IPS-20b (cell line): ENCODE results near the gene SLC22A5.

Experiments
- H3K27ac ChIP-seq: one replicate; pipeline ENCODE4 v1.5.1; 2013; ENCODE audit warnings: low read length
- H3K27me3 ChIP-seq: 2 replicates; pipeline ENCODE4 v1.6.1; 2013; ENCODE audit warnings: mild to moderate bottlenecking, low read length, inconsistent platforms; ENCODE audit not compliant: insufficient read depth
- H3K36me3 ChIP-seq: 2 replicates; pipeline ENCODE4 v1.6.1; 2013; ENCODE audit warnings: low read depth, mild to moderate bottlenecking, inconsistent platforms, low read length, moderate library complexity; ENCODE audit not compliant: insufficient read depth
- H3K4me1 ChIP-seq: 2 replicates; pipeline ENCODE4 v1.6.1; 2013; ENCODE audit warnings: mild to moderate bottlenecking, control low read depth, inconsistent platforms, low read length, moderate library complexity; ENCODE audit not compliant: insufficient read depth
- H3K4me3 ChIP-seq: 2 replicates; pipeline ENCODE4 v1.5.1; 2013; ENCODE audit warnings: mild to moderate bottlenecking, low read length, inconsistent platforms
- H3K9ac ChIP-seq: 2 replicates; pipeline ENCODE4 v1.6.1; 2013; ENCODE audit warnings: low read depth, mild to moderate bottlenecking, inconsistent platforms, low read length, moderate library complexity
- H3K9me3 ChIP-seq: 2 replicates; pipeline ENCODE4 v1.6.1; 2013; ENCODE audit warnings: mild to moderate bottlenecking, low read depth, low read length, inconsistent platforms; ENCODE audit not compliant: insufficient read depth

Gene SLC22A5

DNA sequence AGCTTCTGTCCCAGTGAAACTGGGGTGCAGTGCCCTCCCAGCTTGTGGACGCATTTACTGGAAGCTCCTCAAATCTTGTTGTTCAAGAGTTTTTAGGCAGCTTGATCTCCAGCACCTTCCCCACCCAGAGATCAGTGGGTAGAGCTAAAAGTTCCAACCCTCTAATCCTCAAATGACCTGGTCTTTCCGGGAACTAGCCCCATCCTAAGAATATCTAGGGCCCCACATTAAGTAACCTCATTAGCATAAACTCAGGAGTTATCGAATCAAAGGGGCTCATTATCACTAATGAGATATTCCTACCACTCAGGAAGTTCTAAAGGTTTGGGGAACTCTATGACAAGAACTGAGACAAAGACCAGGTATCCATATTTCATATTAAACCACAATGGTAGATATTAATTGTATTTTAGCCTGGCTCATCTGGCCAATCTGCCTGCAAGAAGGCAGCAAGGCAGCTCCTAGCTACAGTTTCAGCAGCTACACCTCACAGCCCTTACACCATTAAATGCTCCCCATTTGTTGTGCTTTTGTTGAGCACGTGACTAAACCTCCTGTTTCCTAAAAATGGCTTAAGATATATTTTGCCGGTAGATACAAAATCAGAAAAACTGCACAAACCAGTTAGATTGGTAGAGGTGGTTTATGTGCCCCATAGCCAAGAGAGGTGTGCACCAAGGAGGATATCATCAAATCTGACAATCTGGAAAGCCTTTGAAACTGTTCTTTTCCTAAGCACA is 24.6 kb upstream of the SLC22A5 start:
- no peak overlapping the region for H3K4me3 ChIP-seq
- H3K9me3 ChIP-seq: peaks cover 11% of the 10 kb centered on the region
- no peak overlapping the region for H3K27ac ChIP-seq
- H3K36me3 ChIP-seq: no peaks in the 10 kb centered on the region
- no peak overlapping the region for H3K9ac ChIP-seq
- H3K27me3 ChIP-seq: no peaks in the 10 kb centered on the region
- H3K4me1 ChIP-seq: no peaks in the 10 kb centered on the region

DNA sequence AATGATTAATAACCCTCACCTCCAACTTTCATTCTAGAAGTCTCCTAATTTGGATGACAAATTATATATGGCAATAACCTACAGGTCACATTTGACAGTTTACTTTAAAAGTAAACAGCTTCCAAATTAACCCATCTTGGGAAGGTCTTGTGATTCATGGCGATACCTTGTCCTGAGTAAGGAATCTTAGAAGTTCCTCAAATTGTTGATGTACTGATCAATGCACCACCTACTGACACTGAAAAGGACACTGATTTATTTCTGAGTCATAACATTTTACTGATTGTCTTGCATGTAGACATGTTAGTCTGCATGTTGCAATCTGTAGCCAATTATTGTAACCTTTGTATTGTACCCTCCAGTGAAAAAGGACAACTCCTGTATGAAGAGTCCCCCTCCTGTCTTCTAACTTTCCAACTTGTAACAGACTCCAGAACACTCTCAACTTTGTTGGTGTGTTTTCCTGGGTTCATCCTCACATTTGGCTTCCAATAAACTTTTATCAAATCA is 16.0 kb upstream of the SLC22A5 start:
- Histone ChIP-seq H3K4me3 (no peak overlapping the region), H3K9ac (no peak overlapping the region), H3K4me1 (peaks cover 8% of the 10 kb centered on the region; the same call in 1 of the 2 replicates), H3K36me3 (no peaks in the 10 kb centered on the region), H3K27me3 (no peaks in the 10 kb centered on the region), H3K9me3 (peaks cover 13% of the 10 kb centered on the region), H3K27ac (no peak overlapping the region)

- no peak overlapping the region for H3K4me3 ChIP-seq
- H3K4me1 ChIP-seq: peaks cover 8% of the 10 kb centered on the region; the same call in 1 of the 2 replicates
- no peaks in the 10 kb centered on the region for H3K27me3 ChIP-seq
- no peaks in the 10 kb centered on the region for H3K36me3 ChIP-seq
- H3K9me3 ChIP-seq: peaks cover 6% of the 10 kb centered on the region; the same call in 1 of the 2 replicates
- H3K27ac ChIP-seq: no peak overlapping the region
- no peak overlapping the region for H3K9ac ChIP-seq
Measured at GRCh38 chr5:132354381-132355139, 14.9 kb upstream of the SLC22A5 start.

- Histone ChIP-seq H3K27me3 (no peaks in the 10 kb centered on the region), H3K27ac (no peak overlapping the region), H3K36me3 (no peaks in the 10 kb centered on the region), H3K4me1 (peaks cover 8% of the 10 kb centered on the region; the same call in 1 of the 2 replicates), H3K4me3 (no peak overlapping the region), H3K9me3 (no peaks in the 10 kb centered on the region), H3K9ac (no peak overlapping the region)
Measured at GRCh38 chr5:132355140-132355765, 14.3 kb upstream of the SLC22A5 start.

GRCh38 chr5:132358775-132359174 is 10.7 kb upstream of the SLC22A5 start:
- Histone ChIP-seq H3K27me3 (no peaks in the 10 kb centered on the region), H3K9ac (no peak overlapping the region), H3K4me3 (no peak overlapping the region), H3K27ac (no peak overlapping the region), H3K36me3 (no peaks in the 10 kb centered on the region), H3K4me1 (peaks cover 8% of the 10 kb centered on the region; the same call in 1 of the 2 replicates), H3K9me3 (no peaks in the 10 kb centered on the region)

DNA sequence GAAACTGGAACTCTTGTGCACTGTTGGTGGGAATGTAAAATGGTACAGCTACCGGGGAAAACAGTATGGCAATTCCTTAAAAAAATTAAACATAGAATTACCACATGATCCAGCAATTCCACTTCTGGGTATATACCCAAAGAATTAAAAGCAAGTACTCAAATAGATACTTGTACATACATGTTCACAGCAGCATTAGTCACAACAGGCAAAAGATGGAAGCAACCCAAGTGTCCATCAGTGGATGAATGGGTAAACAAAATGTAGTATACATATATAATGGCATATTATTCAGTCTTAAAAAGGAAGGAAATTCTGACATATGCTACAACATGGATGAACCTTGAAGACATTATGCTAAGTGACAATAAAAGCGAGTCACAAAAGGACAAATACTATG is 7.4 kb upstream of the SLC22A5 start:
- Histone ChIP-seq H3K4me1 (no peaks in the 10 kb centered on the region), H3K9ac (no peak overlapping the region), H3K4me3 (no peak overlapping the region), H3K36me3 (no peaks in the 10 kb centered on the region), H3K27ac (no peak overlapping the region), H3K27me3 (no peaks in the 10 kb centered on the region), H3K9me3 (no peaks in the 10 kb centered on the region)

DNA sequence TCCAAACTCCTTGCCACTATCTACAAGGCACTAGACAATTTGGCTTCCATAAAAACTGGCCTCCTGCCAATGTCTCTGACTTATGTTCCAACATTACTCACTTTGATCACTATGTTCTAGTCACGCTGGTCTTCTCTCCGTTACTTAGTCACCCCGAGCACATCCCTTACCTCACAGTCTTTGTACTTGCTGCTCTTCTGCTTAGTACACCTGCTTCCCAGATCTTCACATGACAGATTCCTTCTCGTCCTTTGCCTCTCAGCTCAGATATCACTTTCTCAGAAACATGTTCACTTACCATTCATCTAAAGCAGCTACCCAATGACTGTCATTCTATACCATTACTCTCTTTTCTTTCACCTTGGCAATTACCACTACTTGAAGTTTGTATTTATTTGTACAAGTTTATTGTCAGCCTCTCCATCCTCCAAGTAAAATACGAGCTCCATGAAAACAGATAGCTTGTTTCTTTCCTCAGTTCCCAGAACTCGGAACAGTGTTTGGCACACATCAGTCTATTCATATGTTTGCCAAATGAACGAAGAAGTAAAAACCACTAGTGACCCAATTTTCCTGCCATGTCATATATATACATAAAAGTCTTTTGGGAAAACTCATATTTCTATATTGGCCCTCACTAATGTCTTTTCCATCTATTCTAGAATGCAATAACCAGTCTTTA is 5.9 kb upstream of the SLC22A5 start:
- Histone ChIP-seq H3K4me1 (no peaks in the 10 kb centered on the region), H3K36me3 (no peaks in the 10 kb centered on the region), H3K27ac (no peak overlapping the region), H3K9me3 (no peaks in the 10 kb centered on the region), H3K9ac (no peak overlapping the region), H3K4me3 (no peak overlapping the region), H3K27me3 (no peaks in the 10 kb centered on the region)

DNA sequence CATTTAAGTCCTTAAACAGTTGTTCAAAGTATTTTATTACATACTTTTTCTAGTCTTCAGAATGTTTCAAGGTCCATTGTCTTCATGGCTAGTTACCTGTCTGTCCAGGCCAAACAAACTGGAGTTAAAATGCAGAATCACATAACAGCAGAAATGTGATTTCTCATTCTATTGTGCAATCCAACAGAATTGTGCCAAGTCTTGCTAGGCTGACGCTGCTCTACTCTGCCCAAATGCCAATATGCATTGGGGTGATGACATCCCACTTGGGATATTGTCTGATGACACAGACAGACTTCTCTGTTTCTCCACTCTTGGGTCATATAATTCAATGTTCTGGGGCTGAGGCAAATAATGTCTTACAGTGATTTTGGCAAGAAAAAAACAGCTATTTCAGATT is 5.2 kb upstream of the SLC22A5 start:
- H3K4me1 ChIP-seq: no peaks in the 10 kb centered on the region; the same call in 1 of the 2 replicates
- no peaks in the 10 kb centered on the region for H3K27me3 ChIP-seq
- H3K9me3 ChIP-seq: no peaks in the 10 kb centered on the region
- H3K27ac ChIP-seq: no peak overlapping the region
- no peak overlapping the region for H3K9ac ChIP-seq
- no peaks in the 10 kb centered on the region for H3K36me3 ChIP-seq
- H3K4me3 ChIP-seq: no peak overlapping the region

DNA sequence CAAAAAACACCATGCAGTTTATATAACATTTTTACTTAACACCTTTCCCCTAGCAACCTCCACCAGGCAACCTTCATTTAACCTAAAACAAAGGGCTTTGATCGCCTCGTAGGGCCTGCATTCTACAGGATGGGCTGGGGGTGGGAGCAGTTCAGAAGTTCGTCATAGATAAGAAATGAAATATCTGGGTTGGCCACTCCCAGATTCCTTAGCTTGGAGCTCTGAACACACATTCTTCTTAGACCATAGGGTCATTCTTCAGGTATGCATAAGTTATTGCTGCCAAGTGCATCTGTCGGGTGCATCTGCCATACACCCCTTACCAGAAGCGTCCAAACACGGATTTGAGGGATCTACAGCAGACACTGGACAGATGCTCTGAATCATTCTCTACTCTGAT is 4.3 kb upstream of the SLC22A5 start:
- peaks cover 6% of the 10 kb centered on the region for H3K27me3 ChIP-seq
- H3K9me3 ChIP-seq: no peaks in the 10 kb centered on the region
- H3K4me1 ChIP-seq: no peaks in the 10 kb centered on the region; the same call in 1 of the 2 replicates
- H3K4me3 ChIP-seq: no peak overlapping the region
- H3K9ac ChIP-seq: no peak overlapping the region
- no peaks in the 10 kb centered on the region for H3K36me3 ChIP-seq
- no peak overlapping the region for H3K27ac ChIP-seq

- Histone ChIP-seq H3K27ac (no peak overlapping the region), H3K4me3 (no peak overlapping the region), H3K27me3 (peaks cover 25% of the 10 kb centered on the region), H3K36me3 (no peaks in the 10 kb centered on the region), H3K9ac (no peak overlapping the region), H3K9me3 (no peaks in the 10 kb centered on the region), H3K4me1 (no peaks in the 10 kb centered on the region; the same call in 1 of the 2 replicates)
Measured at GRCh38 chr5:132368186-132368585, 1.3 kb upstream of the SLC22A5 start.

GRCh38 chr5:132369007-132369473 is 470 bp upstream of the SLC22A5 start:
- Histone ChIP-seq H3K4me3 (peak overlapping the region; percentile 73), H3K9me3 (no peaks in the 10 kb centered on the region), H3K27me3 (peaks cover 25% of the 10 kb centered on the region), H3K9ac (peak overlapping the region; percentile 80; the same call in 1 of the 2 replicates), H3K27ac (no peak overlapping the region), H3K36me3 (no peaks in the 10 kb centered on the region), H3K4me1 (no peaks in the 10 kb centered on the region; the same call in 1 of the 2 replicates)
